DOHH2 (cell line): ENCODE data around the gene IGFBP1.
"Not testable (repeated sequence)": the region's sequence is repeated elsewhere in the genome, so short reads cannot be mapped to it uniquely, and the experiment has no call there.

Experiments
- EZH2phosphoT487 ChIP-seq: fragments of 200-600 bp; sonication (generic); IDR thresholded peaks from 2 replicates; pipeline ENCODE4 v1.6.1; 2017; ENCODE audit warnings: borderline replicate concordance, mild to moderate bottlenecking, antibody characterized with exemption, low read length, moderate library complexity, mixed read lengths
- TF ChIP-seq, protein P1 (sequence below): fragments of 200-600 bp; sonication (generic); IDR thresholded peaks from one replicate; pipeline ENCODE4 v1.5.1; 2014; ENCODE audit warnings: antibody characterized with exemption, mild to moderate bottlenecking, low read depth, low read length; ENCODE audit not compliant: poor library complexity, severe bottlenecking

DNA sequence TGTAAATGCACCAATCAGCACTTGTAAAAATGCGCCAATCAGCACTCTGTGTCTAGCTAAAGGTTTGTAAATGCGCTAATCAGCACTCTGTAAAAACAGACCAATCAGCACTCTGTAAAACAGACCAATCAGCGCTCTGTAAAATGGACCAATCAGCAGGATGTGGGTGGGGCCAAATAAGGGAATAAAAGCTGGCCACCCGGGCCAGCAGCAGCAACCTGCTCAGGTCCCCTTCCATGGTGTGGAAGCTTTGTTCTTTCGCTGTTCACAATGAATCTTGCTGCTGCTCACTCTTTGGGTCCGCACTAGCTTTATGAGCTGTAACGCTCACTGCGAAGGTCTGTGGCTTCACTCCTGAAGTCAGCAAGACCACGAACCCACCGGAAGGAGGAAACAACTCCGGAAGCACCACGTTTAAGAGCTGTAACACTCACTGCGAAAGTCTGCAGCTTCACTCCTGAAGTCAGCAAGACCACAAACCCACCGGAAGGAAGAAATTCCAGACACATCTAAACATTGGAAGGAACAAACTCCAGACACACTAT lies 52.0 kb downstream of the IGFBP1 start:
- TF ChIP-seq, protein P1, sequence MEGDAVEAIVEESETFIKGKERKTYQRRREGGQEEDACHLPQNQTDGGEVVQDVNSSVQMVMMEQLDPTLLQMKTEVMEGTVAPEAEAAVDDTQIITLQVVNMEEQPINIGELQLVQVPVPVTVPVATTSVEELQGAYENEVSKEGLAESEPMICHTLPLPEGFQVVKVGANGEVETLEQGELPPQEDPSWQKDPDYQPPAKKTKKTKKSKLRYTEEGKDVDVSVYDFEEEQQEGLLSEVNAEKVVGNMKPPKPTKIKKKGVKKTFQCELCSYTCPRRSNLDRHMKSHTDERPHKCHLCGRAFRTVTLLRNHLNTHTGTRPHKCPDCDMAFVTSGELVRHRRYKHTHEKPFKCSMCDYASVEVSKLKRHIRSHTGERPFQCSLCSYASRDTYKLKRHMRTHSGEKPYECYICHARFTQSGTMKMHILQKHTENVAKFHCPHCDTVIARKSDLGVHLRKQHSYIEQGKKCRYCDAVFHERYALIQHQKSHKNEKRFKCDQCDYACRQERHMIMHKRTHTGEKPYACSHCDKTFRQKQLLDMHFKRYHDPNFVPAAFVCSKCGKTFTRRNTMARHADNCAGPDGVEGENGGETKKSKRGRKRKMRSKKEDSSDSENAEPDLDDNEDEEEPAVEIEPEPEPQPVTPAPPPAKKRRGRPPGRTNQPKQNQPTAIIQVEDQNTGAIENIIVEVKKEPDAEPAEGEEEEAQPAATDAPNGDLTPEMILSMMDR = not testable (repeated sequence)
- TF ChIP-seq EZH2phosphoT487 = not testable (repeated sequence)
